ENCODE results near the gene MEI1. TPM values are rescaled to one million over a fixed set of nuclear protein-coding genes. Genes with fewer than 3 reads are reported as not detected.

Gene MEI1
- total RNA-seq, 1 experiment from 2014 or later = 0.35 TPM

DNA sequence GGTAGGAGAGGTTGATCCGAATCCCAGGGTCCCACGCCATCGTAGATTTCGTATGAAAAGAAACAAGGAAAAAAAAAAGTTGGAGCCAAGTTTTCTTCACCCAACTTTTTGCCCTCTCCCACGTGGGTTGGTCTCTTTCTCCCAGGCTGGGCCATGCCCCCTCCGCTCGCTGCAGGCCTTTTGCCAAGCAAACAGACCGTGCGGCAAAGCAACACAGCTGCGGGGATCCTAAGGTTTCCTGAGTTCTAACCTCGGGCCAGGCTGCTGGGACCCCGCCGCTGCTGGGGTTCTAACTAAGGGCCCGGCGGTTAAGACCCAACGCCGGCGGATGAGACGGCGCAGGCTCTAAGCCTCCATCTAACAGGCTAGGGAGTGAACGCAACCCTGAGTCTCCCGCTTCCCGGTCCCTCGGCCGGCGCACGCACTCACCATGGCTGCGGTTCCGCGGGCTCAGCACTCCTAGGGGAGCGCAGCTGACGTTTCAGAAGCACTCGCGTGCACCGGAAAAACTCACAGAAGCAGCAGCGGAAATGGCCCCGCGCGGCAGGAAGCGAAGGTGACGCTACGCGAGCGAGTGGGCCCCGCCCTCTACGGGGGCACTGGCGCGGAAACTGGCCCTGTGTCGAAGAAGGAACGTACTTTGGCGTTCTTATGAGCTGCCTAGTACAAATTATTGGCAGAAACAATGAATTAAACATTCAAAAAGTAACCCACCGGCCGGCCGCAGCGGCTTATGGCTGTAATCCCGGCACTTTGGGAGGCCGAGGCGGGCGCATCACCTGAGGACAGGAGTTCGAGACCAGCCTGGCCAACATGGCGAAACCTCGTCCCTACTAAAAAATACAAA, 10.7 kb upstream of the MEI1 start, which contains the start of gene SNU13 (continued):
- TF ChIP-seq ZBTB21 (CRISPR knock-in tag; IDR thresholded peaks at IDR 0.05; ENCODE audit: borderline replicate concordance) = peak; percentile 95
- TF ChIP-seq, protein P1, sequence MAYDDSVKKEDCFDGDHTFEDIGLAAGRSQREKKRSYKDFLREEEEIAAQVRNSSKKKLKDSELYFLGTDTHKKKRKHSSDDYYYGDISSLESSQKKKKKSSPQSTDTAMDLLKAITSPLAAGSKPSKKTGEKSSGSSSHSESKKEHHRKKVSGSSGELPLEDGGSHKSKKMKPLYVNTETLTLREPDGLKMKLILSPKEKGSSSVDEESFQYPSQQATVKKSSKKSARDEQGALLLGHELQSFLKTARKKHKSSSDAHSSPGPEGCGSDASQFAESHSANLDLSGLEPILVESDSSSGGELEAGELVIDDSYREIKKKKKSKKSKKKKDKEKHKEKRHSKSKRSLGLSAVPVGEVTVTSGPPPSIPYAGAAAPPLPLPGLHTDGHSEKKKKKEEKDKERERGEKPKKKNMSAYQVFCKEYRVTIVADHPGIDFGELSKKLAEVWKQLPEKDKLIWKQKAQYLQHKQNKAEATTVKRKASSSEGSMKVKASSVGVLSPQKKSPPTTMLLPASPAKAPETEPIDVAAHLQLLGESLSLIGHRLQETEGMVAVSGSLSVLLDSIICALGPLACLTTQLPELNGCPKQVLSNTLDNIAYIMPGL (CRISPR knock-in tag; IDR thresholded peaks at IDR 0.05) = peak; percentile 25; the same call in 1 of the 2 replicates
- TF ChIP-seq OVOL2 (CRISPR knock-in tag; IDR thresholded peaks at IDR 0.05; ENCODE audit: borderline replicate concordance) = no peak
- peak; percentile 48; the same call in 1 of the 2 replicates for TF ChIP-seq SP1 (CRISPR knock-in tag; conservative IDR thresholded peaks at IDR 0.05)
- no peak for TF ChIP-seq TEAD4 (CRISPR knock-in tag; IDR thresholded peaks at IDR 0.05)
- TF ChIP-seq, protein P2, sequence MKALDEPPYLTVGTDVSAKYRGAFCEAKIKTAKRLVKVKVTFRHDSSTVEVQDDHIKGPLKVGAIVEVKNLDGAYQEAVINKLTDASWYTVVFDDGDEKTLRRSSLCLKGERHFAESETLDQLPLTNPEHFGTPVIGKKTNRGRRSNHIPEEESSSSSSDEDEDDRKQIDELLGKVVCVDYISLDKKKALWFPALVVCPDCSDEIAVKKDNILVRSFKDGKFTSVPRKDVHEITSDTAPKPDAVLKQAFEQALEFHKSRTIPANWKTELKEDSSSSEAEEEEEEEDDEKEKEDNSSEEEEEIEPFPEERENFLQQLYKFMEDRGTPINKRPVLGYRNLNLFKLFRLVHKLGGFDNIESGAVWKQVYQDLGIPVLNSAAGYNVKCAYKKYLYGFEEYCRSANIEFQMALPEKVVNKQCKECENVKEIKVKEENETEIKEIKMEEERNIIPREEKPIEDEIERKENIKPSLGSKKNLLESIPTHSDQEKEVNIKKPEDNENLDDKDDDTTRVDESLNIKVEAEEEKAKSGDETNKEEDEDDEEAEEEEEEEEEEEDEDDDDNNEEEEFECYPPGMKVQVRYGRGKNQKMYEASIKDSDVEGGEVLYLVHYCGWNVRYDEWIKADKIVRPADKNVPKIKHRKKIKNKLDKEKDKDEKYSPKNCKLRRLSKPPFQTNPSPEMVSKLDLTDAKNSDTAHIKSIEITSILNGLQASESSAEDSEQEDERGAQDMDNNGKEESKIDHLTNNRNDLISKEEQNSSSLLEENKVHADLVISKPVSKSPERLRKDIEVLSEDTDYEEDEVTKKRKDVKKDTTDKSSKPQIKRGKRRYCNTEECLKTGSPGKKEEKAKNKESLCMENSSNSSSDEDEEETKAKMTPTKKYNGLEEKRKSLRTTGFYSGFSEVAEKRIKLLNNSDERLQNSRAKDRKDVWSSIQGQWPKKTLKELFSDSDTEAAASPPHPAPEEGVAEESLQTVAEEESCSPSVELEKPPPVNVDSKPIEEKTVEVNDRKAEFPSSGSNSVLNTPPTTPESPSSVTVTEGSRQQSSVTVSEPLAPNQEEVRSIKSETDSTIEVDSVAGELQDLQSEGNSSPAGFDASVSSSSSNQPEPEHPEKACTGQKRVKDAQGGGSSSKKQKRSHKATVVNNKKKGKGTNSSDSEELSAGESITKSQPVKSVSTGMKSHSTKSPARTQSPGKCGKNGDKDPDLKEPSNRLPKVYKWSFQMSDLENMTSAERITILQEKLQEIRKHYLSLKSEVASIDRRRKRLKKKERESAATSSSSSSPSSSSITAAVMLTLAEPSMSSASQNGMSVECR (CRISPR knock-in tag; IDR thresholded peaks at IDR 0.05; ENCODE audit: borderline replicate concordance) = peak; percentile 77; the same call in 1 of the 2 replicates
- 0 out of 2 replicates have a peak, but pooled peaks have one; percentile 36 for TF ChIP-seq RELA (CRISPR knock-in tag; IDR thresholded peaks at IDR 0.05; ENCODE audit: borderline replicate concordance)
- TF ChIP-seq, protein P3, sequence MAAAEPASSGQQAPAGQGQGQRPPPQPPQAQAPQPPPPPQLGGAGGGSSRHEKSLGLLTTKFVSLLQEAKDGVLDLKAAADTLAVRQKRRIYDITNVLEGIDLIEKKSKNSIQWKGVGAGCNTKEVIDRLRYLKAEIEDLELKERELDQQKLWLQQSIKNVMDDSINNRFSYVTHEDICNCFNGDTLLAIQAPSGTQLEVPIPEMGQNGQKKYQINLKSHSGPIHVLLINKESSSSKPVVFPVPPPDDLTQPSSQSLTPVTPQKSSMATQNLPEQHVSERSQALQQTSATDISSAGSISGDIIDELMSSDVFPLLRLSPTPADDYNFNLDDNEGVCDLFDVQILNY (CRISPR knock-in tag; IDR thresholded peaks at IDR 0.05) = peak; percentile 49; the same call in 1 of the 2 replicates
- TF ChIP-seq NFYB (CRISPR knock-in tag; conservative IDR thresholded peaks at IDR 0.05; ENCODE audit: low read depth) = no peak
- TF ChIP-seq FOXP1 (CRISPR knock-in tag; IDR thresholded peaks at IDR 0.05; ENCODE audit: borderline replicate concordance) = no peak; the same call in 1 of the 2 replicates

DNA sequence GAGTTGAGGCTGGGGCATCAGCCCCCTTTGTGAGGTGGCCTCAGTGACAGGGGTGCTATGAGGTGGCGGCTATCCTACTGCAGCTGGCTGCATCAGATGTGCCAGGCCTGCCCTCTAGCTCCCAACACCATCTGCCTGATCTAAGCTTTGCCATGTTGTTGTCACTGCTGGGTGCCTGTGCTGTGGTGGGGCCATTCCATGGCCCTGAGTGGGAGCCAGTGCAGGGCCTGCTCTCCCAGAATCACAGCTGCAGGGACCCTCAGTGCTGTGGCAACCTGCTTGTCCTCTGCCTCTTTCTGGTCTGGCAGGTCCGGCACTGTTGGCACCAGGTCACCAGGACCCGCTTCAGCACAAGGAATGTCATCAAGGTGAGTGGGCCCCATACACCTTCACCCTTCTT, 8.8 kb upstream of the MEI1 start:
- ChIA-PET POLR2A (no interaction called here), CTCF (interaction anchor here (5.4 kb wide), 1 partner anchor 24 kb away, joined by 27 read pairs; no protein-coding TSS in a partner anchor)
- no peak for TF ChIP-seq ELF4 (CRISPR knock-in tag; IDR thresholded peaks at IDR 0.05; ENCODE audit: low read depth)
- TF ChIP-seq, protein P4, sequence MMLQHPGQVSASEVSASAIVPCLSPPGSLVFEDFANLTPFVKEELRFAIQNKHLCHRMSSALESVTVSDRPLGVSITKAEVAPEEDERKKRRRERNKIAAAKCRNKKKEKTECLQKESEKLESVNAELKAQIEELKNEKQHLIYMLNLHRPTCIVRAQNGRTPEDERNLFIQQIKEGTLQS (CRISPR knock-in tag; conservative IDR thresholded peaks at IDR 0.05) = no peak
- TF ChIP-seq, protein P5, sequence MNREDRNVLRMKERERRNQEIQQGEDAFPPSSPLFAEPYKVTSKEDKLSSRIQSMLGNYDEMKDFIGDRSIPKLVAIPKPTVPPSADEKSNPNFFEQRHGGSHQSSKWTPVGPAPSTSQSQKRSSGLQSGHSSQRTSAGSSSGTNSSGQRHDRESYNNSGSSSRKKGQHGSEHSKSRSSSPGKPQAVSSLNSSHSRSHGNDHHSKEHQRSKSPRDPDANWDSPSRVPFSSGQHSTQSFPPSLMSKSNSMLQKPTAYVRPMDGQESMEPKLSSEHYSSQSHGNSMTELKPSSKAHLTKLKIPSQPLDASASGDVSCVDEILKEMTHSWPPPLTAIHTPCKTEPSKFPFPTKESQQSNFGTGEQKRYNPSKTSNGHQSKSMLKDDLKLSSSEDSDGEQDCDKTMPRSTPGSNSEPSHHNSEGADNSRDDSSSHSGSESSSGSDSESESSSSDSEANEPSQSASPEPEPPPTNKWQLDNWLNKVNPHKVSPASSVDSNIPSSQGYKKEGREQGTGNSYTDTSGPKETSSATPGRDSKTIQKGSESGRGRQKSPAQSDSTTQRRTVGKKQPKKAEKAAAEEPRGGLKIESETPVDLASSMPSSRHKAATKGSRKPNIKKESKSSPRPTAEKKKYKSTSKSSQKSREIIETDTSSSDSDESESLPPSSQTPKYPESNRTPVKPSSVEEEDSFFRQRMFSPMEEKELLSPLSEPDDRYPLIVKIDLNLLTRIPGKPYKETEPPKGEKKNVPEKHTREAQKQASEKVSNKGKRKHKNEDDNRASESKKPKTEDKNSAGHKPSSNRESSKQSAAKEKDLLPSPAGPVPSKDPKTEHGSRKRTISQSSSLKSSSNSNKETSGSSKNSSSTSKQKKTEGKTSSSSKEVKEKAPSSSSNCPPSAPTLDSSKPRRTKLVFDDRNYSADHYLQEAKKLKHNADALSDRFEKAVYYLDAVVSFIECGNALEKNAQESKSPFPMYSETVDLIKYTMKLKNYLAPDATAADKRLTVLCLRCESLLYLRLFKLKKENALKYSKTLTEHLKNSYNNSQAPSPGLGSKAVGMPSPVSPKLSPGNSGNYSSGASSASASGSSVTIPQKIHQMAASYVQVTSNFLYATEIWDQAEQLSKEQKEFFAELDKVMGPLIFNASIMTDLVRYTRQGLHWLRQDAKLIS (CRISPR knock-in tag; IDR thresholded peaks at IDR 0.05; ENCODE audit: borderline replicate concordance) = no peak
- H3K27ac Mint-ChIP-seq = no peak overlapping the region
- no peaks in the 10 kb centered on the region for H3K36me3 Mint-ChIP-seq
- peaks cover 11% of the 10 kb centered on the region for H3K4me1 Mint-ChIP-seq
- H3K9me3 Mint-ChIP-seq = no peaks in the 10 kb centered on the region
- peak overlapping the region; percentile 16; the same call in 1 of the 2 replicates for H3K4me3 Mint-ChIP-seq
- no peak for ATAC-seq
- no peak for DNase-seq (ENCODE audit: low spot score)
- no peaks in the 10 kb centered on the region for H3K27me3 Mint-ChIP-seq (ENCODE audit: low read depth)

All from WTC11 (cell line).